ENCODE data around the gene NINL. TPM values are rescaled to one million over a fixed set of nuclear protein-coding genes. Genes with fewer than 3 reads are reported as not detected.

The NINL gene
- total RNA-seq, 1 donor from 2014 or later: 1.8 TPM

- Mint-ChIP-seq H3K36me3 (ENCODE audit: low read depth) (no peaks in the 10 kb centered on the region), H3K4me3 (no peak overlapping the region), H3K27ac (no peak overlapping the region), H3K9me3 (peaks cover 6% of the 10 kb centered on the region), H3K4me1 (no peaks in the 10 kb centered on the region), H3K27me3 (peaks cover 4% of the 10 kb centered on the region)
- POLR2A ChIA-PET: no interaction called here
- CTCF ChIA-PET: no interaction called here
- TF ChIP-seq CTCF (IDR thresholded peaks at IDR 0.05): no peak
- intact Hi-C loops (cut with micrococcal nuclease): no loop called here
- no peak for DNase-seq
- ATAC-seq (ENCODE audit: low read depth): no peak
Observed at GRCh38 chr20:25527949-25528348, 57.4 kb downstream of the NINL start.

- ATAC-seq (ENCODE audit: low read depth) (no peak), DNase-seq (no peak)
- peaks cover 2% of the 10 kb centered on the region for H3K27me3 Mint-ChIP-seq
- CTCF ChIA-PET: no interaction called here
- H3K36me3 Mint-ChIP-seq (ENCODE audit: low read depth): no peaks in the 10 kb centered on the region
- peaks cover 6% of the 10 kb centered on the region for H3K9me3 Mint-ChIP-seq
- intact Hi-C loops (cut with micrococcal nuclease): no loop called here
- POLR2A ChIA-PET: no interaction called here
- H3K27ac Mint-ChIP-seq: no peak overlapping the region
- no peak overlapping the region for H3K4me3 Mint-ChIP-seq
- no peaks in the 10 kb centered on the region for H3K4me1 Mint-ChIP-seq
- TF ChIP-seq CTCF (IDR thresholded peaks at IDR 0.05): no peak
Observed at GRCh38 chr20:25526446-25526845, 58.9 kb downstream of the NINL start.

- no peaks in the 10 kb centered on the region for H3K4me1 Mint-ChIP-seq
- peaks cover 8% of the 10 kb centered on the region for H3K9me3 Mint-ChIP-seq
- no peaks in the 10 kb centered on the region for H3K36me3 Mint-ChIP-seq (ENCODE audit: low read depth)
- intact Hi-C loops (cut with micrococcal nuclease): no loop called here
- ATAC-seq (ENCODE audit: low read depth) (no peak), DNase-seq (no peak)
- ChIA-PET POLR2A (no interaction called here), CTCF (no interaction called here)
- TF ChIP-seq CTCF (IDR thresholded peaks at IDR 0.05): no peak
- no peak overlapping the region for H3K27ac Mint-ChIP-seq
- H3K27me3 Mint-ChIP-seq: peaks cover 2% of the 10 kb centered on the region
- H3K4me3 Mint-ChIP-seq: no peak overlapping the region
Observed at GRCh38 chr20:25525867-25526266, 59.5 kb downstream of the NINL start.

GRCh38 chr20:25525295-25525694, 60.0 kb downstream of the NINL start:
- peaks cover 6% of the 10 kb centered on the region for H3K9me3 Mint-ChIP-seq
- TF ChIP-seq CTCF (IDR thresholded peaks at IDR 0.05): no peak
- H3K4me3 Mint-ChIP-seq: no peak overlapping the region
- ChIA-PET CTCF (no interaction called here), POLR2A (no interaction called here)
- intact Hi-C loops (cut with micrococcal nuclease): no loop called here
- no peaks in the 10 kb centered on the region for H3K36me3 Mint-ChIP-seq (ENCODE audit: low read depth)
- H3K4me1 Mint-ChIP-seq: no peaks in the 10 kb centered on the region
- H3K27me3 Mint-ChIP-seq: peaks cover 2% of the 10 kb centered on the region
- DNase-seq: no peak
- no peak overlapping the region for H3K27ac Mint-ChIP-seq
- no peak for ATAC-seq (ENCODE audit: low read depth)

GRCh38 chr20:25521382-25521781, 63.9 kb downstream of the NINL start:
- ATAC-seq (ENCODE audit: low read depth) (no peak), DNase-seq (no peak)
- H3K27me3 Mint-ChIP-seq: peaks cover 2% of the 10 kb centered on the region
- ChIA-PET POLR2A (no interaction called here), CTCF (no interaction called here)
- intact Hi-C loops (cut with micrococcal nuclease): no loop called here
- peaks cover 7% of the 10 kb centered on the region for H3K36me3 Mint-ChIP-seq (ENCODE audit: low read depth)
- H3K27ac Mint-ChIP-seq: no peak overlapping the region
- no peak overlapping the region for H3K4me3 Mint-ChIP-seq
- peaks cover 7% of the 10 kb centered on the region for H3K9me3 Mint-ChIP-seq
- peaks cover 5% of the 10 kb centered on the region for H3K4me1 Mint-ChIP-seq
- TF ChIP-seq CTCF (IDR thresholded peaks at IDR 0.05): no peak
